Epithelial cell of prostate (primary cell): Measurements from ENCODE around the gene IFI27.

Experiments
- DNase-seq: peaks from one replicate; pipeline ENCODE4 v3.0.0-alpha.2; 2011; ENCODE audit warnings: low read depth, low spot score
- H3K27ac ChIP-seq: fragments of 450-650 bp; 2 replicates; pipeline ENCODE4 v1.5.1; 2017; ENCODE audit warnings: mild to moderate bottlenecking

IFI27 gene

GRCh38 chr14:94123296-94123695, 12.8 kb downstream of the IFI27 start:
- no peak for DNase-seq
- no peak overlapping the region for H3K27ac ChIP-seq

DNA sequence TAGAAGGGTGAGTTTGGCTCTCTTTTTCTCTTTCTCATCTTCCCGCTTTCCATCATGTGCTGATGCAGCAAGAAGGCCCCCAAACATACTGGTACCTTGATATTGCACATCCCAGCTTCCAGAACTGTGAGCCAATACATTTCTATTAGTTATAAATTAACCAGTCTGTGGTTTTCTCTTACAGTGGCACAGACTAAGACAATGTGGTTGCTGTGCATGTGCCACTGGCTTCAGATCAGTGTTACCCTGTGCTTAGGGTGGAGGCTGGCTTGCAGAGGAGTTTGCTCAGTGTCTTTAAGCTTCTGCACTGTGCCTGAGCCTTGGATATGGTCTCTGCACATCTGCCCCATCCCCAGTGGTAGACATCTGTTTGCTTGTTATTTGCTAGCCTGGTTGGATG, 13.3 kb downstream of the IFI27 start:
- H3K27ac ChIP-seq = no peak overlapping the region
- no peak for DNase-seq

GRCh38 chr14:94124582-94125377, 14.2 kb downstream of the IFI27 start:
- no peak for DNase-seq
- no peak overlapping the region for H3K27ac ChIP-seq

DNA sequence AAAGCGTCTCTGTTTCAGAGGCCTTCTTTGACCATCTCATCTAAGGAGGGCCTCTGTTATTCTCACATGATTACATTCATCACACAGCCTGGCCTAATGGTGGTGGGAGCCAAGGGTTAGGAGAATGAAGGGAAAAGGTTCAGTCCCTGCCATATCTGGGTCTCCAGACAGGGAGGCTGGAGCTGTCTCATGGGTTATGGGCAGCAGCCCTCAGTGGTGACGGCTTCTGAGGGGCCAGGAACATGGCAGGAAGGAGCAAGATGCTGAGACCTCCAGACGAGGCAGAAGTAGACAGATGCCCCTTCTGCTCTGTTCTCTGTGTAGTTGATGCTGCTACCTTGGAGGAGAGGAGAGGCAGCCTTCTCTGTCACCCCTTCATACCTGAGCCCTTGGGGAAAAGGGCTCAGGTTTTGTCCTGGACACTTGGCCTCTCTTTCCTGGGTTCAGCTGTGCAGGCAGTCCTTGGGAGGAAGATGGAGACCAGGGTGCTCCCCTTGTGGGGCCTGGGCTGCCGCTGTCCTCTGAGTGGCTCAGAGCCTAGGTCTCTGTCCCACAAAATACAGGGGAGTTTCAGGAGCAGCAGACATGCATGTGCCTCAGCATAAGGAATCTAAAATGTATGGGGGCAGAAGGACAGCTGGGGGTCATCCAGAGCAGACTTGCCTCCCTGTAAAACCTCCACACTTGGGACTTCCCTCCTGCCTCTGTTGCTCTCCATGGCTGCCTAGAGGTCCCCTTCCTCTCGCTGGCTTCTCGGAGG, 15.3 kb downstream of the IFI27 start:
- no peak for DNase-seq
- no peak overlapping the region for H3K27ac ChIP-seq

- DNase-seq = no peak
- H3K27ac ChIP-seq = no peak overlapping the region
Measured at GRCh38 chr14:94126419-94126677, 15.8 kb downstream of the IFI27 start.

DNA sequence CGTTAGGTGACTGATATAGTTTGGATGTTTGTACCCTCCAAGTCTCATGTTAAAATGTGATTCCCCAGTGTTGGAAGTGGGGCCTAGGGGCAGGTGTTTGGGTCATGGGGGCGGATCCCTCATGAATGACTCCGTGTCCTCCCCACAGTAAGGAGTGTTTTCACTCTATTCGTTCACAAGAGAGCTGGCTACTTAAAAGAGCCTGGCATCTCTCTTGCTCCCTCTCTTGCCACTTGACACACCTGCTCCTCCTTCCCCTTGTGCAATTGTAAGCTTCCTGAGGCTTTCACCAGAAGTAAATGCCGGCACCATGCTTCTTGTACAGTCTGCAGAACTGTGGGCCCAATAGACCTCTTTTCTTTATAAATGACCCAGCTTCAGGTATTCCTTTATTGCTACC, 16.3 kb downstream of the IFI27 start:
- DNase-seq = no peak
- H3K27ac ChIP-seq = no peak overlapping the region

GRCh38 chr14:94127330-94127729, 16.8 kb downstream of the IFI27 start:
- H3K27ac ChIP-seq = no peak overlapping the region
- no peak for DNase-seq

GRCh38 chr14:94128216-94128839, 17.8 kb downstream of the IFI27 start:
- DNase-seq = no peak
- no peak overlapping the region for H3K27ac ChIP-seq

- DNase-seq = no peak
- peak within 1 kb of the TSS; percentile 51 for H3K27ac ChIP-seq
Measured at GRCh38 chr14:94129111-94129757, 18.7 kb downstream of the IFI27 start, which contains the start of gene IFI27L2. Gene IFI27L2, minus strand, starts transcription at chr14:94129604. Its CDS starts 40 bp downstream, at chr14:94129564.

- H3K27ac ChIP-seq = peak overlapping the region; percentile 51
- DNase-seq = no peak
Measured at GRCh38 chr14:94129758-94130414, 19.4 kb downstream of the IFI27 start.

DNA sequence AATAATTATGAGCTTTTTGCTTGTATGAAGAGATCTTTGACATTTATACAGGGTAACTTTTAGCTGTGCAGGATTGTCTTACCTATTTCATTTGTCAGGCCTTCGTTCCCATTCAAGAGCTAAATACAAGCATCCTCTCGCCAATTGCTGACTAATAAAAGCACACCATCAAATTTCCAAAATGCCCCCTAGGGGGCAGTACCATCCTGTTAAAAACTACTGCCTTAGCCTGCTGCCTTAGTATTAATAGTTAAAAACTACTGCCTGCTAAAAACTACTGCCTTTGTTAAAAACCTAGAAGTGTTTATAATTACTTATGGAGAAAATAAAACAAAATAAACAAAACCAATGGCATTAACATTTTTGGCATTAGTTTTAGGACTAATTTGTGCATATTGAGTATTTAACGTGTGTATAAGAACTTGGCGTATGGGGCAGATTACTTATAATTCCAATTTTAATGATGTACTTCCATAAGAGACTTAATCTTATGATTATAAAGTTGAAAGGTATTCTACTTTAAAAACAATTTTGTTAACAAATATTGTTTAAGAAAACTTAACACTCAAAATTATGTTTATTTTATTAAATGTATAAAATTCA, 21.9 kb downstream of the IFI27 start:
- DNase-seq = no peak

DNA sequence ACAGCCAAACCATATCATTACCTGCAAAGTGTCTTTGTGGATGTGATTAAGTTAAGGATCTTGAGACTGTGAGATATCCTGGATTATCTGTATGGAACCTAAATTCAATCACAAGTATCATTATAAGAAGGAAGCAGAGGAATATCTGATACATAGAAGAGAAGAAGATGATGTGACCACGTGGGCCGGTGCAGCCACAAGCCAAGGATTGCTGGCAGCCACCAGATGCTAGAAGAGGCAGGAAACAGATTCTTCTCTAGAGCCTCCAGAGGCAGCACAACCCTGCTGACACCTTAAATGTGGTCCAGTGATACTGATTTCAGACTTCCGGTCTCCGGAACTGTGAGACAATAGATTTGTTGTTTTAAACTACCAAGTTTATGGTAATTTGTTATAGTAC, 24.9 kb downstream of the IFI27 start:
- H3K27ac ChIP-seq = no peak overlapping the region
- no peak for DNase-seq

More for the DNA sequence above, 21.9 kb downstream of the IFI27 start:
- H3K27ac ChIP-seq = no peak overlapping the region

- H3K27ac ChIP-seq = no peak overlapping the region
- DNase-seq = no peak
Measured at GRCh38 chr14:94136575-94137331, 26.2 kb downstream of the IFI27 start.

DNA sequence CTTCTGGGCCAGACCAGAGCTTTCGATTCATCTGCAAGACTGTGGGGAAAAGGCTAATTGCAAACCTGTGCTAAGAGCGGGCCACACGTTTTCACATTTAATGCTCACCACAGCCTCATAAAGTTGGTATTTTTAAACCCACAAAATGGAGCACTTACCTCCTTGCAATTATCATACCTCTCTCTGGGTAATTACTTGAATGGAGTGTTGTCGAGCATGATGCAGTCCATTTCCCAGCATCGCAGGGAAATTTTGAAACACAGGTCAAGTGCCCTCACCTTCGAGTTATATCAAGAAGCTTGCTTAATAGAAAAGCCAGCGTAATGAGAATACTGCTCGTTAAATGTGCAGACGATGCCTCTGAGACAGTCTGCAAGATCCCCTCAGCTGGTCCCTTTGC, 27.7 kb downstream of the IFI27 start:
- no peak overlapping the region for H3K27ac ChIP-seq
- DNase-seq = no peak

DNA sequence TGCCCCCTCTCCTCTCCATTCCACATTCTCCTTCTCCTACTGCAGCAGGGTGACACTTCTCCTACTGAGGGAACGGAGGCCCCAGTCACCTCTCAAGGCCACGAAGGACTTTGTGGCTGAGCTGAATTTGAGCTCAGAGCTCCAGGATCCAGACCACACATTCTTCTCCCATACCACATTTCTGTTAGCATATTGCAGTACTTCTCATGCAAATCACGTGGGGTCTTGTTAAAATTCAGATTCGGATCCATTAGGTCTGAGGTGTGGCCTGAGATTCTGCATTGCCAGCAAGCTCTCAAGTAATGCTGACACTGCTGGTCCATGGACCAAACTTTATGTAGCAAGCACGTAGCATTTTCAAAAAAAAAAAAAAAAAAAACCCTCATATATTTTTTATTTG, 28.5 kb downstream of the IFI27 start:
- DNase-seq = no peak

DNA sequence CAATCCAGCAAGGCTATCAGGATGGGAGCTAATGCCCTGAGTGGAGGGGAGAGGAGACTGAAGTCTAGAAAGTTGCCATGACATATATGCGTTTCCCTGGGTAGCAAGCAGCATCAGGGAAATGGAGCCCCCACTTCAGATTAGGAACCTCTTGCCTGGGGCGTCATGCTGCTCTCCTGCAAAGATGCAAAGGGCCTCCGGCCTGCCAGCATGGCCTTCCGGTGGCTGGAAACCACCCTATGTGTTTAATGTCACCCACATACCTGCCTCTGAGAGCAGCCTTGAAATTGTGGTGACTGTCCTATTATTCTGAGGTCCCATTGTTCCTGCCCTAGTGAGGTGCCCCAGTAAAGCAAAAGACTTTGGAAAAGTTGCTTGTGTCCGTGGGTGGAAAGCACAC, 28.9 kb downstream of the IFI27 start:
- H3K27ac ChIP-seq = no peak overlapping the region

More for the DNA sequence above, 28.5 kb downstream of the IFI27 start:
- no peak overlapping the region for H3K27ac ChIP-seq

GRCh38 chr14:94142247-94142646, 31.7 kb downstream of the IFI27 start:
- no peak for DNase-seq
- H3K27ac ChIP-seq = no peak overlapping the region

More for the DNA sequence above, 28.9 kb downstream of the IFI27 start:
- DNase-seq = no peak

DNA sequence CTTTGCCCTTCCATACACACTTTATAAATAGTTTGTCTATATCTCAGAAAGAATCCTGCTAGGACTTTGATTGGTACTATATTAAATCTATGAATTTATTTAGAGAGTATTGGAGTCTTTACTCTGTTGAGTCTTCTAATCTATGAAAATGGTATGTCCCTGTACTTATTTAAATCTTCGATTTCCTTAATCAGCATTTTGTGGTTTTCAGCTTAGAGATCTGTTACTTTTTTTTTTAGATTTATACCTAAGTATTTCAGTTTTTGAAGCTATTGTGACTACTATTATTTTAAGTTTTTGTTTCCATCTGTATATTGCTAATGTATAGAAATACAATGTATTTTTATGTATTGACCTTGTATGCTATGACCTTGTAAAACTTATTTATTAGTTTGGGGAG, 32.3 kb downstream of the IFI27 start:
- no peak for DNase-seq
- H3K27ac ChIP-seq = no peak overlapping the region

GRCh38 chr14:94143239-94143638, 32.7 kb downstream of the IFI27 start:
- no peak overlapping the region for H3K27ac ChIP-seq
- DNase-seq = no peak
